Activated T-cell treated with anti-CD3 and anti-CD28 coated beads for 48 hours (primary cell): ENCODE measurements around the gene LRRC61.
A peak's percentile ranks its signal among the peaks of the same experiment; 100 is the strongest.
"Not testable (repeated sequence)": the region's sequence is repeated elsewhere in the genome, so short reads cannot be mapped to it uniquely, and the experiment has no call there.

Experiments used
- DNase-seq: peaks from one replicate; pipeline ENCODE4 v3.0.0-alpha.2; 2020; ENCODE audit warnings: low read depth

LRRC61 gene

DNA sequence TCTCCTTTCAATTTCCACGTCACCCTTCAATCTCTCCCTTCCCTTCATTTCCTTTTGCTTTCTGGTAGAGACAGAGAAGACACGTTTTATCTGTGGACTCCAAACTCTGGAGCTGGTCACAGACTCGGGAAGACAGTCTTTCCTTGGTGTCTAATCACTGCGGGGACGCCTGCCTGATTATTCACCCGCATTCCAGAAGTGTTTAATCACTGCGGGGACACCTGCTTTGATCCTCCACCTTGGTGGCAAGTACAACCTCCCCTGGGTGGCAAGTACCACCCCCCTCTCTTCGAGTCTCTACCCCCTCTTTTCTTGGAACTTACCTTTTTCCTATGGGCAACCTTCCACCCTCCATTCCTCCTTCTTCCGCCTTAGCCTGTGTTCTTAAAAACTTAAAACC lies 15.3 kb upstream of the LRRC61 start:
- no peak for DNase-seq

DNA sequence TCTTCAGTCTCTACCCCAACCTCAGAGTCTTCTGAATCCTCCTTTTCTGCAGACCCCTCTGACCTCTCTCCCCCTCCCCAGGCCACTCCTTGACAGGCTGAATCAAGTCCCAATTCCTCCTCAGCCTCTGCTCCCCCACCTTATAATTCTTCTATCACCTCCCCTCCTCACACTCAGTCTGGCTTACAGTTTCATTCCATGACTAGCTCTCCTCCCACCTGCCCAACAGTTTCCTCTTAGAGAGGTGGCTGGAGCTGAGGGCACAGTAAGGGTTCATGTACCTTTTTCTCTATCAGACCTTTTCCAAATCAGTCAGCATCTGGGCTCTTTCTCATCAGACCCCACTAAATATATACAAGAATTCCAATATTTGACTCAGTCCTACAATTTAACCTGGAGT lies 14.6 kb upstream of the LRRC61 start:
- DNase-seq: no peak

DNA sequence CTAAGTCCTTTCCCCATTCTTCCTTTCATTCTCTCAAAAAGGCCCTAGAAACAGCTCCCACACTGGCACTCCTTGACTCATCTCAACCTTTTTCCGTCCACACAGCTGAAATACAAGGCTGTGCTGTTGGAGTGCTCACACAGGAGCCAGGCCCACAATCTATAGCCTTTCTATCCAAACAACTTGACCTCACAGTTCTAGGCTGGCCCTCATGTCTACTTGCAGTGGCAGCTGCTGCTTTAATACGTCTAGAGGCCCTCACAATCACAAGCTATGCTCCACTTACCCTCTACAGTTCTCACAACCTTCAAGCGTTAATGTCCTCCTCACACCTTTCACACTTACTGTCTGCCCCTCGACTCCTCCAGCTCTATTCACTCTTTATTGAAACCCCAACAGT lies 12.0 kb upstream of the LRRC61 start:
- no peak for DNase-seq

- no peak for DNase-seq
Measured at GRCh38 chr7:150311711-150312110, 11.4 kb upstream of the LRRC61 start.

- not testable (repeated sequence) for DNase-seq
Measured at GRCh38 chr7:150312649-150313366, 10.3 kb upstream of the LRRC61 start.

DNA sequence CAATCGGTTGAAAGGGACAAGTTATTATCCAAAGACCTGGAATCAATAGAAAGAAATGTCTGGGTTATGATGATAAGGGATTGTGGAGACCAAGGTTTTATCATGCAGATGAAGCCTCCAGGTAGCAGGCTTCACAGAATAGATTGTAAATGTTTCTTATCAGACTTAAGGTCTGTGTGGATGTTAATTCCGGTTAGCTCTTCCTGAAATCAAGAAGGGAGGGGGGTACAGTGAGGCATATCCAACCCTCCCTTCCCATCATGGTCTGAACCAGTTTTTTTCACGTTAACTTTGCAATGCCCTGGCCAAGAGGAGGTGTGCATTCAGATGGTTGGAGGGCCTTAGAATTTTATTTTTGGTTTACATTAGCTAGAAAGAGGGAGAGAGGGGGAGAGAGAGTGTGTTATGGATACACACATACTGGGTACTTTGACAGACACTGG lies 9.8 kb upstream of the LRRC61 start:
- no peak for DNase-seq

DNA sequence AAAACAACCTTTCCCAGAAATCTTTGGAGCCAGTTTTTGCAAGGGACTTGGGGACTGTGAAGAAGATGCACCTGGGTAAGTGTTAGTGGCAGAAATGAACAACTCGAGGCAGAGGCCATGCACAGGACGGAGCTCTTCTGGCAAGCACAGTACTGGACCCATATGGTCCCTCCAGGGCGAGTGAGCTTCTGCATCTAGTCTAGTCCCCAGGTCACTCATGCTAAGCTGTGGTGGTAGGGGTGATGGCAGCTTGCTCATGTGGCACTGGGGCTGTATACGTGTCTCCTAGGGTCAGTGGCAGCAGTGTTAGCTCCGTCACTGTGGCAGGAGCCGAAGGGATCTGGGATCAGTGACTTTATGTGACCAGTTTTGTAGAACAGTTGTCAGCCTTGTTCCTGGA lies 9.3 kb upstream of the LRRC61 start:
- DNase-seq: no peak

- DNase-seq: no peak
Measured at GRCh38 chr7:150314639-150315239, 8.4 kb upstream of the LRRC61 start.

- DNase-seq: not testable (repeated sequence)
Measured at GRCh38 chr7:150316987-150317386, 6.2 kb upstream of the LRRC61 start.

- no peak for DNase-seq
Measured at GRCh38 chr7:150317748-150318444, 5.3 kb upstream of the LRRC61 start.

GRCh38 chr7:150321788-150322113 lies 1.4 kb upstream of the LRRC61 start:
- DNase-seq: no peak

DNA sequence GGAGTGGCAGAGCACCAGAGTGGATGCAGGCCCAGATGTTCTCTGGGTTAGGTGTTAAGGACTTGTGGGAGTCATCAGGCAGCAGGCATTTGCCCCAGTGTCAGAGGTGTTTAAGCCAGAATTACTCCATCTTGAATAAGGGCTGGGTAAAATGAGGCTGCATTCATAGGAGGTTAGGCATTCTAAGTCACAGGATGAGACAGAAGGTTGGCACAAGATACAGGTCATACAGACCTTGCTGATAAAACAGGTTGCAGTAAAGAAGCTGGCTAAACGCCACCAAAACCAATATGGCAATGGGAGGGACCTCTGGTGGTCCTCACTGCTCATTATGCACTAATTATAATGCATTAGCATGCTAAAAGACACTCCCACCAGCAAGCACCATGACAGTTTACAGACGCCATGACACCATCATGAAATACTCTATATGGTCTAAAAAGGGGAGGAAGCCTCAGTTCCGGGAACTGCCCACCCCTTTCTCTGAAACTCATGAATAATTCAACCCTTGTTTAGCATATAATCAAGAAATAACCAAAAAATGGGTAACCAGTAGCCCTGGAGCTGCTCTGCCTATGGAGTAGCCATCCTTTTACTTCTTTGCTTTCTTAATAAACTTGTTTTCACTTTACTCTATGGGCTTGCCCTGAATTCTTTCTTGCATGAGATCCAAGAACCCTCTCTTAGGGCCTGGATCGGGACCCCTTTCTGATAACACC lies 882 bp upstream of the LRRC61 start:
- peak; percentile 41 for DNase-seq

DNA sequence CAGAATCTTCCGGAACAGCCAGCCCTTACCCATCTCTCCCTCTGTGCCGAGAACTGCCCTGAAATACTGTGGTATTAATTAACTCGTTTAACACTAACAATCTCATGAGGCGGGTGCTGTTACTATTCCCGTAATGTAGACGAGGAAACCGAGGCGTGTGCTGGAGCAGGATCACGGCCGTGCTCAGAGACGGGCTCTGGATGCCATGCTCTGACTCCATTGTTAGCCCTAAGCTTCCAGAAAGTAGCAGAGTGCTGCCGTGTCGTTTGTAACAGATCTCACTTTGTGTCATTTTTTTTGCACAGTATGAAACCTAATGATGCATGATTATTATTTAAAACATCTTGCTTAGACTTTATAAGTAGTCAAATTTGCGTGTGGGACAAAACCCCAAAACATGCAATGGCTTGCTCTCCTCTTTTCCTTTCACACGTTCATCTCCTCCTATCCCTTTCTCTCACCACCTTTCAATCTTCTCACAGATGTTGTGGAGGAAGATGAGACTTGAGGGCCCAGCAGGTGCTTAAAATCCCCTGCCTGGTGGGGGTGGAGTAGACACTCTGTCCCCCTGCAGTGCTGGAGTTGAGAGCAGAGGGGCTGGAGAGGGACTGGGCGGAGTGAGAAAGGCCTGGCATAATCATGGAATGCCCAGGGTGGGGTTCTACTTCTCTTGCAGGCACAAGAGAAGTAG lies 672 bp downstream of the LRRC61 start:
- DNase-seq: no peak

DNA sequence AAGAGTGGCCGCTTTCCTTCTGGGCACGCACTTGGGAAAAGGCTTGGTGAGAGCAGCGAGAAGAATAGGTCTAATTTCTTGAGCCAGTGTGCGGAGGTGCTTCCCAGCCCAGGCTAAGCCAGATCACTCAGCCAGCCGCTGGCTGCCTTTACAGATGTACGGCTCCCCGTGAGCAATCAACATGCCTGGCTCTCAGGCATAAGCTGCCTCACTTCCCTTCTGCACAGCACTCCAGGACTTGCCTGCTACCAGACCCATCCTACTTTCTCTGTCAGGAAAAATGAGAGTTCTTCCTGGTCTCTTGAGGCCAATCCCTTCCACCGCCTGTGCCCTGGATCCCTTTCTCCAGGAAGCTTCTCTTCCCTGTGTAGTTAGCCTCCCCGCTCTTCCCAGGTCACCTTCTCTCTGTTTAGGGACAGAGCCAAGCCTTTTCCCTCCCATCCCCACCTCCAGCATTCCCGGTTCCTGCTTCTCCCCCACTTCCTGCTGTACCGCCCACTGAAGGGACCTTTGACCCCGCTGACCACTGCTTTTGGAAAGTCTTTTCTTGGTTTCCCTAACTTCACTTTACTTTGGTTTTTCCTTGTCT lies 1.3 kb downstream of the LRRC61 start:
- DNase-seq: no peak

DNA sequence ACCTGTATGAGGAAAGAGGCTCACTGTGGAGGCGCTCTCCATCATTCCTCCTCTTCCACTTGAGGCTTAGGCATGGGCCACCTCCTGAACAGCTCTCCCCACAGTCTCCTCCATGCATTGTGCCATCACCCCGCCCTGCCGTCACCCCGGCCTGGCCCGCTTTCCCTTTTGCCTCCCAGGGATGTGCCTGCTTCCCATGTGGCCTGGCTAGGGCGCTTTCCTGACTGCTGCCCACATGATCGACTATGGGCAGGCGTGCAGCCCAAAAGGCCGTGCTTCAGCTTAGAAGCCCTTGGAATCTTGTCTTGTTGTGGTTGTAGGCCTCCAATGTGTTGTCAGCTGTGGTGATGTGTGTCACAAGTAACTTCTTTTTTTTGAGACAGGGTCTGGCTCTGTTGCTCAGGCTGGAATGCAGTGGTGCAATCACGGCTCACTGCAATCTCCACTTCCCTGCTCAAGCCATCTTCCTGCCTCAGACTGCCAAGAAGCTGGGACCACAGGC lies 2.0 kb downstream of the LRRC61 start:
- DNase-seq: no peak

GRCh38 chr7:150325901-150326300 lies 2.7 kb downstream of the LRRC61 start:
- DNase-seq: no peak

DNA sequence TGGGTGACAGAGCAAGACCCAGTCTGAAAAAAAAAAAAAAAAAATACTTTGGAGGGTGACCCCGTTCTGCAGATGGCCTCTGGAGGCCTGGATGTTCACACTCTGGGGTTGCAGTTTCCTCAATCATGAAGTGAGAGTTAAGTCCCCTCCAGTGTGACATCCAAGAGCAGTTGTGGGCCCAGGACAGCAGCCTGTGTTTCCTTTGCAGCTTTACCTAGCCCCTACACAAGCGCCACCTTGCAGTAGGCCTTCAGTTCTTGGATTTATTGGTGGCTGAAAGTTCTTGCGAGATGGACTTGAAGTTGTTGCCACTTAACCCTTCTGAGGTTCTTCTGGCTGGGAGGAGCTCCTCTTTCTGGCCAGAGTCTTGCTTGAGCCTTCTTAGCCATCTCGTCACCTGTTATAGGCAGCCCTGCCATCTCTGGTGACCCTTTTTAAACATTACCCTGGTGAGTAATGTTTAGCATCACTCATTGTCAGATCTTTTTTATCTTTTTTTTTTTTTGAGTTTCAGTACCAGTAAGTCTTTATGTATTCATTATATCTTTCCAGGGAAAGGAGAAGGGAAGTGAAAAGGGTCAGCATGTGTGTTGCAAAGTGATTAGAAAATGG lies 3.6 kb downstream of the LRRC61 start:
- DNase-seq: no peak

DNA sequence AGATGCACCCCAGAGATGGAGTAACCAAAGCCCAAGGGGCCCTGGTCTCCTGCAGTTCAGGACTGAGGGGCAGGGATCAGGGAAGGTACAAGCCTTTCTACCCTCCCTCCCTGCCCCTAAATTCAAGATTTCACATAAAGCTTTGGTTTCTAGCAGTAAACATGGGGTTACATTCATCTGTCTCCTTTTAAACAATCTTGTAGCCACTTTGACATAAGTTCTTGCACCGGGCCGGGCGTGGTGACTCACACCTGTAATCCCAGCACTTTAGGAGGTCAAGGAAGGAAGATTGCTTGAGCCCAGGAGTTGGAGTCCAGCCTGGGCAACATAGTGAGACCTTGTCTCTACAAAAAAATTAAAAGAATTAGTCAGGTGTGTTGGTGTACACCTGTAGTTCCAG lies 4.2 kb downstream of the LRRC61 start:
- no peak for DNase-seq

DNA sequence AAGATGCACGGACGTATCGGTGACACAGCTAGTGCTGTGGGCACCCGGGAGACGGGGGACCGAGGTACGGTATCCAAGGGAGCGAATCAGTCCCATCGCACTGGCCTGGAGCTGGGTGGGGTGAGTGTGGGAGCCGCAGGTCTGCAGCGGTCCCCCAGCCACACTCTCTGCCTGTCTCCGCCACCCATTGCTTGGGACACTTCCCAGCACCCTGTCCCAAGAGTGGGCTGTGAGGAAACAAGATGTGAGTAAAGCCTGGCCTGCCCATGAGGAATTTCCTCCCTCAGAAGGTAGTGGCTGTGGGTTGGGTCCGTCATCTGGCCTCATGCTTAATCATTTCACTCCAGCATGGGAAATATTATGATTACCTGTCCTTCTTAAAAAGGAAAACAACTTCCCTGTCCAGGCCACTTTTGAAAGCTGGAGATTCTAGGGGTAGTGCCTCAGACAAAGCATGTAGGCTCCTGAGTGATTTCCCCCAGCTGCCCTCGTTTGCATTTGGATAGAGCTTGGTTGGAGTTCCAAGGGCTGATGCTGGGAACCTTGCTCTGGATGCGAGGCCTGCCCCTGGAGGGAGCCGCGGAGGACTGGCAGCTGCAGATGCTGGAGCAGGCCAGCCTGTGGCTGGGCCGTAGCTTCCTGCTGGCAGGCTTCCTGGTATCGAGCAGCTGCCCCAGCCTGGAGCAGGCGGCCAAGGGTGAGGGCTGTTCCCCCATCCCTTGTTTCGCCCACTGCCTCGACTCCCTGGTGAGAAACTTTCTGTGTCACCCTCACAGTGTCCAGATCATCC lies 6.4 kb downstream of the LRRC61 start:
- no peak for DNase-seq

- no peak for DNase-seq
Measured at GRCh38 chr7:150330211-150330885, 7.2 kb downstream of the LRRC61 start.
